Erythroblast (primary cell): ENCODE results near the gene STX5.

ENCODE experiments used
- DNase-seq, 2 experiments: peaks; one replicate each; lab custom pipeline; 2025; lab: John Stamatoyannopoulos, UW
- GATA1 ChIP-seq: IDR thresholded peaks from 2 replicates; pipeline ENCODE4 v1.6.1; 2011; ENCODE audit warnings: low read depth, mild to moderate bottlenecking, control low read depth, low read length, moderate library complexity
- POLR2A ChIP-seq: IDR thresholded peaks from 2 replicates; pipeline ENCODE4 v1.6.1; 2011; ENCODE audit warnings: mild to moderate bottlenecking, low read length

Gene STX5

DNA sequence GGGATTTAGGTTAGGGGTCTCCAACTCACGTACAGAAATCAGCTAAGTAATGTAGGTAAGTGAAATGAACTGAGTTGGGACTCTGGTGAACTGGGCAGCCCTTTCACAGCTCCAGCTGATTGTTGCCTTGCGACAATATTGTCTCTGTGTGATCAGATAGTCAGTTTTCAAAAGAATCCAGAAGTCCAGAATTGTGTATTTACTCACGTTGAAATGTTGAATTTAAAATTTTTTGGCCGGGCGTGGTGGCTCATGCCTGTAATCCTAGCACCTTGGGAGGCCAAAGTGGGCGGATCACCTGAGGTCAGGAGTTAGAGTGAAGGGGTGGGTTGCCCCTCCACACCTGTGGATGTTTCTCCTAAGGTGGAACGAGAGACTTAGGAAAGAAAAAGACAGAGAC, 26.4 kb upstream of the STX5 start:
- peak in 1 of 2 experiments; percentile 35 for DNase-seq
- TF ChIP-seq POLR2A (no peak), GATA1 (no peak)

DNA sequence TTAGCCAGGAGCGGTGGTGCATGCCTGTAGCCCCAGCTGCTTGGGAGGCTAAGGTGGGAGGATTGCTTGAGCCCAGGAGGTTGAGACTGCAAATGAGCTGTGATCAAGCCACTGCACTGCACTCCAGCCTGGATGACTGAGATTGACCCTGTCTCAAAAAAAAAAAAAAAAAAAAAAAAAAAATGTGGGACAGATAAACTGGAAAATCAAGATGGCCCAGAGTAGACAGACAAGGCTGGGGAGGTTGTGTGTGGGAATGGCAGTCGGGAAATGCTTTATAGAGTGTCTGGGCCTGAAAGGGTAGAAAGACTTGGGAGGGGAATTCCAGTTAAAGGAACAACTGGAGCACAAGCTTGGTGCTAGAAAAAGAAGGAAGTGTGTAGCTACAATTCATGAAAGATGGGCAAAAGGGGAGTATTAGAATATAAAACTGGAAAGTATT, 25.7 kb upstream of the STX5 start:
- no peak for TF ChIP-seq POLR2A
- TF ChIP-seq GATA1: no peak
- no peak for DNase-seq

DNA sequence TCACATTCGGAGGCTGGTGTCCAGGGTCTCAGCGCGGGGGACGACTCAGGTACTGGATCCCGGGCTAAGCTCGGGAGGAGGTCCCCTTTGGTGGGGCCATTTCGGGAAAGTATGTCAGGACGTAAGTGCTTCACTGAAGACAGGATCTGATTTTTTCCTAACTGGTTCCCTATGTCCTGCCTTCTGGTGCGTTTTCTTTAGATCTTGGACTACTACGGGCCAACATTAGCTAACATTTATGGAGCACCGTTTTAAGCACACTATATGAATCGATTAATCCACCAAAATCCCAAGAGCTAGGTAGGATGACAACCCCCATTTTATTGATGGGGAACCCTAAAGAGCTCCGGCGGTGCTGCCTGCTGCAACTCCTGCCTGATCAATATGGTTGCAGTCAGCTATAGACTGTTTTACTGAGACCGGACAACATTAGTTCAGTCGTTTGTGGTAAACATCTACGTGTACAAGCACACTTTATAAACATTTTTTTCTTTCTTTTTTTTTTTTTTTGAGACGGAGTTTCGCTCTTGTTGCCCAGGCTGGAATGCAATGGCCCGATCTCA, 24.6 kb upstream of the STX5 start:
- peak; percentile 59 to 73 for DNase-seq
- TF ChIP-seq GATA1: no peak
- no peak for TF ChIP-seq POLR2A

DNA sequence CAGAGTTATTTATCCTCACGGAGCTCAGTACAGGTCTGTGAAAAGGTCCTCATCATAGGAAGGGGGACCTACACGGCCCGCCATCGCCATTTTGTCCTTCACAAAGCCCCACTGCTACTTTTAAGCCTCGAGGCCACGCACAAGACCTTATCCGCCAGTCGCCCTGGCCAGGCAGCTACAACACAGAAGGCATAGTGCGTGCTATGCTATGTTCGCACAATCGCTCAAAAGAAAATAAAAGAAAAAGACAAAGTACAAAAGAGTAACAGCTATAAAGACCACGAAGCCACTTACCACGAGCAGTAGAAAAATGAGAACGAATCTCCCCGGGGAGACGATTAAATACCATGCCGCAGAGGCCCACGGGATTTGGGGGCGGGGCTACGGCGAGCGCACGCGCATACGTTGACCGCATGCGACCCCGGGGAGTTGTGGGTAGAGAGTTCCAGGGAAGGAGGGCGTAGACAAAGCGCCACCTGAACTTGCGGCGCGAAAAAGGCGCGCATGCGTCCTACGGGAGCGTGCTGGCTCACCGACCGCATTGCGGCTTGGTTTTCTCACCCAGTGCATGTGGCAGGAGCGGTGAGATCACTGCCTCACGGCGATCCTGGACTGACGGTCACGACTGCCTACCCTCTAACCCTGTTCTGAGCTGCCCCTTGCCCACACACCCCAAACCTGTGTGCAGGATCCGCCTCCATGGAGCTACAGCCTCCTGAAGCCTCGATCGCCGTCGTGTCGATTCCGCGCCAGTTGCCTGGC, 23.9 kb upstream of the STX5 start:
- TF ChIP-seq POLR2A (peak; percentile 100), GATA1 (no peak)
- peak; percentile 99 to 100 for DNase-seq

DNA sequence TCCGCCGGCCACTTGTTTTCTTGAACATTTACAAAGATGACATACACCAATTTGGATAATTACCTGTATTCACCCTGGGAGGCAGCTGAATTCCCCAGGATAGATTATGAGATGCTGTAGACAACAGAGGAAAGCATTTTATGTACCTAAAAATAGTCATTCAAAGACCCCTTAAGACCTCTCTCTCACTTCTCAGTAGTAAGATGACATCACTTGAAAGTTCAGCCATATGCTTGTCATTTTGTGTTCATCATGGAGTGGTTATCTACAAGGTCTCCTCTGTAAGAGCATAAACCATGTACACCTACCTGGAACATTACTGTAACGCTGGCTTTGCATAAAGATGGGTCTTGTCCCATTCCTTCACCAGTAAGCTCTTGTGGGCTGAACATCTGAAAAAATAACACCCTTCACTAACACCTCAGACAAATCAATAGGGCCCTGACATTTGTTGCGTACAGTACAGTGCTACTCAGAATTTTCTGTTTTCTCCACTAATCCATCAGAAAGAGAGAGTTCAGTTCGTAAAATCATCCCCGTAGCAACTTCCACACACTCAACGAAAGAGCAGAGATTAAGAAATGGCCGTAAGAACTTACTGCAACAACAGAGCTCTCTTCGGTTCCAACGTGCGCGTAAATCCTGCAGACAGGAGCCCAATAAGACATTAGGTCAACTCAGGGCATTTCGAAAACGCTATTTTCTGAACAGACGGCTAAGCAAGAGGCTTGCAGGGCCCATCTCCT, 23.1 kb upstream of the STX5 start:
- TF ChIP-seq GATA1: no peak
- TF ChIP-seq POLR2A: no peak
- peak; percentile 65 to 77 for DNase-seq

DNA sequence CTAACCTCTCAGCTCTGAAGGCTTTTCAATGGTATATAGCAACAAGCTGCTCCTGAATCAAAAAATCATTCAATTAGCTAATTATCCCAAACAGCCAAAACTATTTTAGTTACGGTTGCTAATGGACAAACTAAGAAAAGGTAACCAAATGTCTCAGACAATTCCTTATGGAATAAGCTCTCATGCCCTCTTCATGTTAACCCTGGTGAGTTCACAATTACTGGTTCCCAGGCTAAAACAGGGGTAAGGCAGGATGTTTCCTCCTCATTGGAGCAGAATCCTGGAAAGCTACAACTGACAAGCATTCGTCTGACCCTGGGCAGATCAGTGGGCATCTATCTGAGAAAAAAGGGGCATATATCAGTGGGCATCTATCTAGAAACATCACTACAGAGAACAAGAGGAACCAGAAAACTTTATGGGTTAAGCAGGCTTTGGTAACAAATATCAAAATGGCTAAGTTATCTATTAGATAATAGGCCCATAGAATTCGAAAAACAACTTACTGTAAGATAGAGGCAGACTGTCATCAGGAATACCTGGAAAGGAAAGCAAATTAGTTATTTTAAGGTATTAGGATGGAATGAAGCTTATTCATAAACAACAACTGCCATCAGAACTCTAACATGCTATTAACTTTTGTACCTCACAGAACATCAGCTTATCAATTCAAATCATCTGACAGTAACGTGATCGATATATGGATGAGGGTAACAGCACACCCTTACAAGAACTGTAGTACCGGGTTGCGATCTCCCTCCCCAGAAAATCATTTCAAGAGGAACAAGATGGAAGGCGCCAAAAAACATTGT, 22.4 kb upstream of the STX5 start:
- DNase-seq: peak in 1 of 2 experiments; percentile 61
- TF ChIP-seq POLR2A (no peak), GATA1 (no peak)

DNA sequence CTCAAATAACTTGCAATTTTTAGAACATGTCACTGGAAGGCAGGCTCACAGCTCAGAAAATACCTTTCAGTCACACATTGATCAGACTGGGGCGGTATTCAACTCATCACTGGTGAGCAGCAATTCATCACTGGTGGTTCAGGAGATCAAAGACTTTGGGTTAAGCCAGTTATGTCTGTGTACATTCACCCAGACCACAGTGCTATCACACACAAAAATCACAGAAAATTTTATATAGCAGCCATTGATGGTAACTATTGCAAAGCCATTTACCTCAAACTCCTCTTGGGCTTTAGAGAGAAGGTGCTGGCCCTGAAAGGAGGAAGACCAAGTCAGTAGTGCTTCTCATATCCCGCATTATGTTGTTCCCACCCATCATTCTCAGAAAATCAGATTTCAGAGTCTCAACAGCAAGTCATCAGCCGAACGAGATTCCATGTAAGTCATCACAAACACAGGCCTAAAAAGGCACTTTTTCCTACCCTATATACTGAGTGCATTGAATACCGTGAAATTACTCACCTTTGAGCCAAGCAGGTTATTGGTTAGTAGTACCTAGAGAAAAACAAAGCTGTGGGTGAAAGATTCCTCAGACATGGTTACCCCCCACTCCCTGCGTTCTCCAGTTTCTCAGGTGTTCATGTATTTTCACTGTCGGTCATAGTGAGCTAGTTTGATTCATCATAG, 21.6 kb upstream of the STX5 start:
- DNase-seq: no peak
- TF ChIP-seq GATA1 (no peak), POLR2A (no peak)

DNA sequence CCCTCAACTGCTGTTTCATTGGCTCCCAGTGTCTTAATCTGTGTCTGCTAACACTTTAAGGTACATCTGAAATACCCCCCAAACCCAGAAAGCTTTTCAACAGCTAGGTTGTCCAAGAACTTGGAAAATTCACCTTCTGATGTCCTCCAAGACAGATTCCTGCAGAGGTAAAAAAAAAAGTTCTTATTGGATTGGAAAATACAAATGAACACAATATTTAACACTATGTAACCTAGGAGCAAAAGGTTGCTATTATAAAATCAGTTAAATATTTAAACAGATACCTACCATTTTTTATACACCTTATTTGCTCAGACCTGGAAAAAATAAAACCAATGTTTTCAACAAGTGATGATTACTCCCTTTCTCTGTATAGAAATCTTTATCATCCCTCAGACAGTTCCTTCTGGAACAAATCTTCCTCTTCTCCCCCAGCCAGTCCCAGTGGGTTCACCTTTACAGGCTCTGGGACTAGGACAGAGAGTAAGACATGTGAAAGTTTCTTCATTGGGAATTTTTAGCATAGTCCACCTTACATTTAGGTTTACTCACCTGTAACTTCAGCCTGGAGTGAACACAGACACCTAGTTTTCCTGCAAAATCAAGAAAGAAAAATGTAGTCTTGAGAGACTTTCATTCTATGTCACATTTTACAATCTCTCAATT, 20.8 kb upstream of the STX5 start:
- DNase-seq: no peak
- TF ChIP-seq GATA1: no peak
- TF ChIP-seq POLR2A: no peak

DNA sequence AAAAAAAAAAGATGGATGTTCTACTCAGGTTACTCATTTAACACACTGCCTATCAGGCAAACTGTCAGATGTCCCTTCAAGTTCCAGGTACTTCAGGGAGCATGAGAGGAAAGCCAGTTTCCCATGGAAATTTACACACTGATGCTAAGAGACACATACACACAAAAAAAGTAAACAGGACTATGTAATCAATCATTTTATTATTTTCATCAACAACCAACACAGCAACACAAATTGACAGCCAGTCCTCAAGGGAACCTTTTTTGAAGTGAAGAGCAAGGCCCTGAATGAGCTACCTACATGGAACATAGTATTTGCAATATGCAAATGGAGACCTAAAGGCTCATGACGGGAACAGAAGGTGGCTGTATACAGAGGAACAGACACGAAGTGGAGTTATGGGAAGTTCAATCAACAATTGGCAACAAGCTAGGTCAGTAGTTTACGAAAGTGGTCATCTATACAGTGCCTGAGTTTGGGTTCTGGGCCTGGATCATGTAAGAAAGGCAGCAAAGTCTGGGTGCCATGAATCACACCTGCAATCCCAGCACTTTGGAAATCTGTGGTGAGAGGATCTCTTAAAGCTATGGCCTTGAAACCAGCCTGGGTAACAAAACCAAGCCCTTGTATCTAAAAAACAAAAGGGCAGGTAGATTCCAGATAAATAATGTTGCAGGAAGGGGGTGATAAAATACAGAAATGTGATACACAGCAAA, 20.1 kb upstream of the STX5 start:
- DNase-seq: peak in 1 of 2 experiments; percentile 59
- TF ChIP-seq POLR2A: no peak
- no peak for TF ChIP-seq GATA1

DNA sequence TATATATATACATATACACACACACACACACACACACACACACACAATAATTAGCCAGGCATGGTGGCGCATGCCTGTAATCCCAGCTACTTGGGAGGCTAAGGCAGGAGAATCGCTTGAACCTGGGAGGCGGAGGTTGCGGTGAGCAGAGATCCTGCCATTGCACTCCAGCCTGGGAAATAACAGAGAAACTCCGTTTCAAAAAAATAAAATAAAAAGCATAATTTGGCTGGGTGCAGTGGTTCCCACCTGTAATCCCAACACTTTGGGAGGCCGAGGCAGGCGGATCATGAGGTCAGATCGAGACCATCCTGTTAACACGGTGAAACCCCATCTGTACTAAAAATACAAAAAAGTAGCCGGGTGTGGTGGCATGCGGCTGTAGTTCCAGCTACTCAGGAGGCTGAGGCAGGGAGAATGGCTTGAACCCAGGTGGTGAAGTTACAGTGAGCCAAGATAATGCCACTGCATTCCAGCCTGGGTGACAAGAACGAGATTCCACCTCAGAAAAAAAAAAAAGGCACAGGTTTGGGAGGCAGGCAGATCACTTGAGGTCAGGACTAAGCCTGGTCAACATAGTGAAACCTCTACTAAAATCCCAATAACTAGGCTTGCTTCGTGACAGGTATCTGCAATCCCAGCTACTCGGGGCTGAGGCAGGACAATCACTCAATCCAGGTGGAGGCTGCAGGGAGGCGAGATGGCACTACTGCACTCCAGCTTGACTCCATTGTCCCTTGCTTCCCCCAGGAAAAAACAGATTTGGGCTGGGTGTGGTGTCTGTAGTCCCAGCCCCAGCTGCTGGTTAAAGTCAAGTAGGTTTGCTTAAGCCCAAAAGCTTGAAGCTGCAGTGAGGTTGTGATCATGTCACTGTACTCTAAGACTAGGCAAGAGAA, 19.3 kb upstream of the STX5 start:
- peak in 1 of 2 experiments; percentile 59 for DNase-seq
- peak; percentile 88 for TF ChIP-seq POLR2A
- no peak for TF ChIP-seq GATA1
